ENCODE results near the gene GPC6.

GPC6 gene

GRCh38 chr13:94113245-94113644, 886.6 kb downstream of the GPC6 start:
- TF ChIP-seq CTCF (conservative IDR thresholded peaks at IDR 0.05; ENCODE audit: low read length) = no peak
- H3K4me3 ChIP-seq (ENCODE audit: low read length) = no peak overlapping the region
- DNase-seq (ENCODE audit: low read depth) = no peak

GRCh38 chr13:94114166-94114565, 887.6 kb downstream of the GPC6 start:
- no peak for DNase-seq (ENCODE audit: low read depth)
- TF ChIP-seq CTCF (conservative IDR thresholded peaks at IDR 0.05; ENCODE audit: low read length) = no peak
- H3K4me3 ChIP-seq (ENCODE audit: low read length) = no peak overlapping the region

- no peak for TF ChIP-seq CTCF (conservative IDR thresholded peaks at IDR 0.05; ENCODE audit: low read length)
- no peak overlapping the region for H3K4me3 ChIP-seq (ENCODE audit: low read length)
- DNase-seq (ENCODE audit: low read depth) = no peak
These were observed 888.4 kb downstream of the GPC6 start for GRCh38 chr13:94115054-94115453.

GRCh38 chr13:94119360-94119936, 892.8 kb downstream of the GPC6 start:
- DNase-seq (ENCODE audit: low read depth) = no peak
- H3K4me3 ChIP-seq (ENCODE audit: low read length) = no peak overlapping the region
- TF ChIP-seq CTCF (conservative IDR thresholded peaks at IDR 0.05; ENCODE audit: low read length) = no peak

- no peak overlapping the region for H3K4me3 ChIP-seq (ENCODE audit: low read length)
- no peak for TF ChIP-seq CTCF (conservative IDR thresholded peaks at IDR 0.05; ENCODE audit: low read length)
- DNase-seq (ENCODE audit: low read depth) = no peak
These were observed 894.3 kb downstream of the GPC6 start for GRCh38 chr13:94120878-94121277.

- TF ChIP-seq CTCF (conservative IDR thresholded peaks at IDR 0.05; ENCODE audit: low read length) = no peak
- peak; percentile 29 for DNase-seq (ENCODE audit: low read depth)
- no peak overlapping the region for H3K4me3 ChIP-seq (ENCODE audit: low read length)
These were observed 895.1 kb downstream of the GPC6 start for GRCh38 chr13:94121686-94122085.

GRCh38 chr13:94122300-94122915, 895.8 kb downstream of the GPC6 start:
- DNase-seq (ENCODE audit: low read depth) = no peak
- no peak for TF ChIP-seq CTCF (conservative IDR thresholded peaks at IDR 0.05; ENCODE audit: low read length)
- no peak overlapping the region for H3K4me3 ChIP-seq (ENCODE audit: low read length)
